DLD1 (cell line): ENCODE measurements around the gene NHS.

Experiments used
- in situ Hi-C: cut with HindIII; loops from 2 replicates; pipeline ENCODE4 v1.10.0; 2017; ENCODE audit warnings: low sequenced_read_pairs

The NHS gene

GRCh38 chrX:17758382-17758781 is 383.4 kb downstream of the NHS start:
- in situ Hi-C loops = no loop called here

DNA sequence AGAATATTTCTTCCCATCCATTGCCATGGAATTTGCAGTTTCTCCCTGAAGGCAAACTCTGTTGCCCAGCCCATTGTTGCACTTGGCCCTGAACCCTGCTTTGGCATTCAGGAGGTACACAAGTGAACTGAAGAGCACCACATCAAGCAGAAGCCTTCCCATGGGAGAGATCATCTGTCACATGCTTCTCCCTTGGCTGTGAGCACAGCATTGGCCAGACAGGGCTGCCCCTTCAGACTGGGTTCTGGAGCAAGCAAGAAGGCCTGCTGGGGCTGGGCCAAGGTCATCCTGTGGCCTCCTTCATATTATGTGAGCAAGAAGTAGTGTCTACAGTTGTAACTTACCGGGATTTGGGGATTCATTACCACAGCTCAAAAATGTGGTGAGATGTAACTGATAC is 385.0 kb downstream of the NHS start:
- in situ Hi-C loops = no loop called here

- in situ Hi-C loops = no loop called here
Measured at GRCh38 chrX:17767734-17768133, 392.7 kb downstream of the NHS start.

GRCh38 chrX:17768997-17769396 is 394.0 kb downstream of the NHS start:
- in situ Hi-C loops = no loop called here

DNA sequence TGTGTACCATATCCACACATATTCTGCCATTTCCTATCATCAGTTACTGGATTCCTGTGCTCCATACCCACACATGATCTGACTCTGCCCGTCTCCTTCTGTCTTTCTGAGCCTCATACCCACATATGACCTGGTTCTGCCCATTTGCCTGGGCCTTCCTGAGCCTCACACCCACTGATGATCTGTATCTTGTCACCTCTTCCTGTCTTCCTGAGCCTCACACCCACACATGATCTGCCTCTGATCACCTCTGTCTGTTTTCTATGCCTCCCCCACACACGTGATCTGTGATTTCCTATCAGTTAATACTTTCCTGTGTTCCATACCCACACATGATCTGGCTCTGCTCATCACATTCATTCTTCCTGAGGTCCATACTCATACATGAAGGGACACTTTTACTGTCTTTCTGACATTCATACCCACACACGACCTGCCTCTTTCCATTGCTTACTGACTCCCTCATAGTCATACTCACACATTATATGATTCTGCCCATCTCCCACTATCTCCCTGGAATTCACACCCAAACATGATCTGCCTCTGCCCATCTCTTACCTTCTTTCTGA is 394.8 kb downstream of the NHS start:
- in situ Hi-C loops = no loop called here

- in situ Hi-C loops = no loop called here
Measured at GRCh38 chrX:17773221-17773876, 398.3 kb downstream of the NHS start.

- in situ Hi-C loops = no loop called here
Measured at GRCh38 chrX:17774053-17774452, 399.1 kb downstream of the NHS start.

GRCh38 chrX:17778997-17779396 is 404.0 kb downstream of the NHS start:
- in situ Hi-C loops = no loop called here

- in situ Hi-C loops = no loop called here
Measured at GRCh38 chrX:17779434-17779833, 404.4 kb downstream of the NHS start.
